Upper lobe of left lung (tissue), 6 donors: ENCODE results near the gene KDM4B. TPM values are rescaled to one million over a fixed set of nuclear protein-coding genes. Genes with fewer than 3 reads are reported as not detected.

Source experiments
- ATAC-seq, 2 donors: fragments of 200-7000 bp; cut with Tn5 transposase; one replicate each; pipeline ENCODE4 v1.9.1; 2022; ENCODE audit warnings: mild to moderate bottlenecking in 2 of 2, moderate library complexity in 2 of 2; ENCODE audit not compliant: low FRiP score in 2 of 2
- DNase-seq, 2 donors: peaks; one replicate each; pipeline ENCODE4 v3.0.0-alpha.2; 2019 to 2020
- H3K27ac ChIP-seq, 4 donors: fragments of 200-600 bp; sonication (generic); one replicate each; pipeline ENCODE4 v1.5.1; 2016 to 2019
- H3K27me3 ChIP-seq, 4 donors: fragments of 200-600 bp; sonication (generic); one replicate each; pipeline ENCODE4 v1.5.1; 2017 to 2019
- H3K36me3 ChIP-seq, 4 donors: fragments of 200-600 bp; sonication (generic); one replicate each; pipeline ENCODE4 v1.5.1; 2016 to 2019
- H3K4me1 ChIP-seq, 4 donors: fragments of 200-600 bp; sonication (generic); one replicate each; pipeline ENCODE4 v1.5.1; 2018 to 2019
- H3K4me3 ChIP-seq, 4 donors: fragments of 200-600 bp; sonication (generic); one replicate each; pipeline ENCODE4 v1.5.1; 2017 to 2019; ENCODE audit warnings: mild to moderate bottlenecking in 2 of 4, moderate library complexity in 1 of 4
- H3K9me3 ChIP-seq, 4 donors: fragments of 200-600 bp; sonication (generic); one replicate each; pipeline ENCODE4 v1.5.1; 2018 to 2019
- CTCF ChIP-seq, 6 experiments: fragments of 450-650 bp in 4 of 6; fragments of 200-600 bp in 2 of 6; sonication (generic) in 2 of 6; IDR thresholded peaks; one replicate each; pipeline ENCODE4 v1.5.1; 2016 to 2019; ENCODE audit warnings: antibody characterized with exemption in 6 of 6
- EP300 ChIP-seq, 4 donors: sonication (generic); formaldehyde crosslinking; IDR thresholded peaks; one replicate each; pipeline ENCODE4 v1.5.1; 2017; ENCODE audit warnings: antibody characterized with exemption in 4 of 4, control low read depth in 2 of 4
- POLR2A ChIP-seq, 4 donors: fragments of 450-650 bp; IDR thresholded peaks; one replicate each; pipeline ENCODE4 v1.5.1; 2016 to 2017; ENCODE audit warnings: antibody characterized with exemption in 4 of 4, mild to moderate bottlenecking in 2 of 4
- POLR2AphosphoS5 ChIP-seq, 2 donors: sonication (generic); formaldehyde crosslinking; IDR thresholded peaks; one replicate each; pipeline ENCODE4 v1.5.1; 2017; ENCODE audit warnings: antibody characterized with exemption in 2 of 2
- WGBS, 2 donors: methylation state at CpG; one replicate each; pipeline ENCODE4 v1.1.5; 2017 to 2018; 5-methylcytosine and 5-hydroxymethylcytosine counted together
- total RNA-seq, 6 donors: library from RNA; depleted of rRNA in 4 of 6; stranded (reverse); fragments of >200 nt in 4 of 6; gene quantifications; one replicate each; pipeline versions ENCODE4 v1.1.0 to v1.2.1, GENCODE V29; 2016 to 2021
- donor health status: DM: no; HTN: no; CAD: no; lungs with moderate emphysema.
- donor health status: DM: no; HTN: yes; CAD: no; lungs with severe emphysema.

Gene KDM4B
- total RNA-seq, 6 donors from 2014 or later: 28.1 to 112 (median 38.2) TPM

GRCh38 chr19:5149932-5150901 is 181.3 kb downstream of the KDM4B start:
- DNase-seq (peak in 1 of 2 donors; percentile 72), ATAC-seq (no peak)
- 94 to 96% methylated on average over 14 to 32 of the region's 36 CpGs for WGBS, 2 donors
- Histone ChIP-seq H3K4me3 (no peak overlapping the region), H3K27ac (no peak overlapping the region), H3K27me3 (no peaks in the 10 kb centered on the region), H3K4me1 (no peaks in the 10 kb centered on the region), H3K36me3 (peaks cover 19 to 64% (median 47%) of the 10 kb centered on the region in 4 donors), H3K9me3 (no peaks in the 10 kb centered on the region)
- TF ChIP-seq POLR2AphosphoS5 (IDR thresholded peaks at IDR 0.05): no peak
- no peak for TF ChIP-seq CTCF (IDR thresholded peaks at IDR 0.05)
- TF ChIP-seq POLR2A (IDR thresholded peaks at IDR 0.05): no peak
- no peak for TF ChIP-seq EP300 (IDR thresholded peaks at IDR 0.05)

- no peak overlapping the region for H3K4me3 ChIP-seq
- WGBS, 2 donors: 96 to 97% methylated on average over 18 to 50 of the region's 52 CpGs
- ATAC-seq: no peak
- TF ChIP-seq CTCF (IDR thresholded peaks at IDR 0.05) (no peak), POLR2A (IDR thresholded peaks at IDR 0.05) (no peak), POLR2AphosphoS5 (IDR thresholded peaks at IDR 0.05) (no peak), EP300 (IDR thresholded peaks at IDR 0.05) (no peak)
- no peaks in the 10 kb centered on the region for H3K9me3 ChIP-seq
- no peak overlapping the region for H3K27ac ChIP-seq
- H3K4me1 ChIP-seq: no peaks in the 10 kb centered on the region
- peak in 1 of 2 donors; percentile 83 for DNase-seq
- peaks cover 11 to 55% (median 38%) of the 10 kb centered on the region in 4 donors for H3K36me3 ChIP-seq
- no peaks in the 10 kb centered on the region for H3K27me3 ChIP-seq
Observed at GRCh38 chr19:5150902-5151741, 182.2 kb downstream of the KDM4B start.

- TF ChIP-seq EP300 (IDR thresholded peaks at IDR 0.05) (no peak), POLR2A (IDR thresholded peaks at IDR 0.05) (no peak), CTCF (IDR thresholded peaks at IDR 0.05) (no peak), POLR2AphosphoS5 (IDR thresholded peaks at IDR 0.05) (no peak)
- 93% methylated on average over 16 to 26 of the region's 27 CpGs for WGBS, 2 donors
- no peaks in the 10 kb centered on the region for H3K9me3 ChIP-seq
- H3K27ac ChIP-seq: no peak overlapping the region
- peaks cover 5 to 47% (median 33%) of the 10 kb centered on the region in 4 donors for H3K36me3 ChIP-seq
- DNase-seq: peak in 1 of 2 donors; percentile 71
- no peaks in the 10 kb centered on the region for H3K27me3 ChIP-seq
- no peaks in the 10 kb centered on the region for H3K4me1 ChIP-seq
- ATAC-seq: no peak
- H3K4me3 ChIP-seq: no peak overlapping the region
Observed at GRCh38 chr19:5152013-5152763, 183.3 kb downstream of the KDM4B start.

- Histone ChIP-seq H3K4me1 (no peaks in the 10 kb centered on the region), H3K27me3 (no peaks in the 10 kb centered on the region), H3K4me3 (no peak overlapping the region), H3K27ac (no peak overlapping the region), H3K36me3 (peaks cover 3 to 40% (median 27%) of the 10 kb centered on the region in 4 donors), H3K9me3 (peaks cover 0 to 2% (median under 1%) of the 10 kb centered on the region in 4 donors)
- WGBS, 2 donors: 89 to 90% methylated on average over 20 to 24 of the region's 24 CpGs
- no peak for TF ChIP-seq CTCF (IDR thresholded peaks at IDR 0.05)
- no peak for TF ChIP-seq POLR2A (IDR thresholded peaks at IDR 0.05)
- TF ChIP-seq POLR2AphosphoS5 (IDR thresholded peaks at IDR 0.05): no peak
- TF ChIP-seq EP300 (IDR thresholded peaks at IDR 0.05): no peak
- no peak for ATAC-seq
- DNase-seq: peak in 1 of 2 donors; percentile 77
Observed at GRCh38 chr19:5152767-5153532, 184.0 kb downstream of the KDM4B start.
